ENCODE data around the gene NPPB. TPM values are rescaled to one million over a fixed set of nuclear protein-coding genes. Genes with fewer than 3 reads are reported as not detected.

Gene NPPB
- total and polyA plus RNA-seq, 9 of the 15 experiments (the other 6 are each of a cell fraction or from before 2014, with no cell fraction given), result not detected

DNA sequence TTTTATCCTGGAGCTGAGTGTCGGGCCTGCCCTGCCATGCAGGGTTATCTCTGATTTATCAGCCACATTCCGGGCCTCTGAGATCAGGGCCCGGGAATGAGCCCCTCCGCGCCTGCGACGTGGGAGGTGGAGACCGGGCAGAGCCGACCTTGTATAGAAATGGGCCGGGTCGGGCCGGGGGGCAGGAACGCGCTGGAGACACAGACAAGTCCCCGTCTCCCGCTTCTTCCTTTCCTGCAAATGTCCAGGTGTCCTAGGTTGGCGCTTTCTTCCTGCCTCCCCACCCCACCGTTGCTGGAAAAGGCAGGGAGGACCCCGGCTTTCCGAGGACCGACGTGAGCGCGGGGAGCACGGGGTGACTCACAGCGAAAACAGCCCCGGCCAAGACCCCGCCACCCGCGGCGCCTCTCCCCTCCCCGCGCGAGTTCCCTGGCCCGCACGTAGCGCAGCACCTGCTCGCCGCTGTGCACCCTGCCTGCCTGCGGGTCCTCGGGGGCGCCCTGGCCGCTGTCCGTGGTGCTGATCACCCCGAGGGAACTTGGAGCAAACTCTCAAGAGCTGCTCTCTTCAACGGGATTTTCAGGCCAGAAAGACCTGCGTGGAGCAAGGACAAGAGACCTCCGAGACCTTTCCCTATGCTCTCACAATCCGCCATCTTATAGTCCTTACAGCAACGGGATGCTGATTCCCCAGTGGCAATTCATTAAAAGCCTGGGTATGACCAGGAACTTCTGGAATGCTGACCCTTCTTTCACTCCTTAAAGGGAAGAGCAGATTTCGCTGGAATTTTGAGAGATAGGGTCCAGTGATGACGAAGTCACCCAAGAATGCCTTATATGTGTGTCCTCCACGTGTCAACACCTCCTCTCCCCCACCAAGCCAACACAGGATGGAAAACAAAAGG, 475 bp upstream of the NPPB start (continued):
- TF ChIP-seq, protein P1, sequence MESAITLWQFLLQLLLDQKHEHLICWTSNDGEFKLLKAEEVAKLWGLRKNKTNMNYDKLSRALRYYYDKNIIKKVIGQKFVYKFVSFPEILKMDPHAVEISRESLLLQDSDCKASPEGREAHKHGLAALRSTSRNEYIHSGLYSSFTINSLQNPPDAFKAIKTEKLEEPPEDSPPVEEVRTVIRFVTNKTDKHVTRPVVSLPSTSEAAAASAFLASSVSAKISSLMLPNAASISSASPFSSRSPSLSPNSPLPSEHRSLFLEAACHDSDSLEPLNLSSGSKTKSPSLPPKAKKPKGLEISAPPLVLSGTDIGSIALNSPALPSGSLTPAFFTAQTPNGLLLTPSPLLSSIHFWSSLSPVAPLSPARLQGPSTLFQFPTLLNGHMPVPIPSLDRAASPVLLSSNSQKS (CRISPR knock-in tag; IDR thresholded peaks at IDR 0.05), result no peak
- TF ChIP-seq, protein P2, sequence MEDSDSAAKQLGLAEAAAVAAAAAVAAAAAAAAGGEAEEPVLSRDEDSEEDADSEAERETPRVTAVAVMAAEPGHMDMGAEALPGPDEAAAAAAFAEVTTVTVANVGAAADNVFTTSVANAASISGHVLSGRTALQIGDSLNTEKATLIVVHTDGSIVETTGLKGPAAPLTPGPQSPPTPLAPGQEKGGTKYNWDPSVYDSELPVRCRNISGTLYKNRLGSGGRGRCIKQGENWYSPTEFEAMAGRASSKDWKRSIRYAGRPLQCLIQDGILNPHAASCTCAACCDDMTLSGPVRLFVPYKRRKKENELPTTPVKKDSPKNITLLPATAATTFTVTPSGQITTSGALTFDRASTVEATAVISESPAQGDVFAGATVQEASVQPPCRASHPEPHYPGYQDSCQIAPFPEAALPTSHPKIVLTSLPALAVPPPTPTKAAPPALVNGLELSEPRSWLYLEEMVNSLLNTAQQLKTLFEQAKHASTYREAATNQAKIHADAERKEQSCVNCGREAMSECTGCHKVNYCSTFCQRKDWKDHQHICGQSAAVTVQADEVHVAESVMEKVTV (CRISPR knock-in tag; IDR thresholded peaks at IDR 0.05), result no peak
- TF ChIP-seq HDAC6 (IDR thresholded peaks at IDR 0.05; ENCODE audit: low read depth, low read length), result no peak
- TF ChIP-seq, protein P3, sequence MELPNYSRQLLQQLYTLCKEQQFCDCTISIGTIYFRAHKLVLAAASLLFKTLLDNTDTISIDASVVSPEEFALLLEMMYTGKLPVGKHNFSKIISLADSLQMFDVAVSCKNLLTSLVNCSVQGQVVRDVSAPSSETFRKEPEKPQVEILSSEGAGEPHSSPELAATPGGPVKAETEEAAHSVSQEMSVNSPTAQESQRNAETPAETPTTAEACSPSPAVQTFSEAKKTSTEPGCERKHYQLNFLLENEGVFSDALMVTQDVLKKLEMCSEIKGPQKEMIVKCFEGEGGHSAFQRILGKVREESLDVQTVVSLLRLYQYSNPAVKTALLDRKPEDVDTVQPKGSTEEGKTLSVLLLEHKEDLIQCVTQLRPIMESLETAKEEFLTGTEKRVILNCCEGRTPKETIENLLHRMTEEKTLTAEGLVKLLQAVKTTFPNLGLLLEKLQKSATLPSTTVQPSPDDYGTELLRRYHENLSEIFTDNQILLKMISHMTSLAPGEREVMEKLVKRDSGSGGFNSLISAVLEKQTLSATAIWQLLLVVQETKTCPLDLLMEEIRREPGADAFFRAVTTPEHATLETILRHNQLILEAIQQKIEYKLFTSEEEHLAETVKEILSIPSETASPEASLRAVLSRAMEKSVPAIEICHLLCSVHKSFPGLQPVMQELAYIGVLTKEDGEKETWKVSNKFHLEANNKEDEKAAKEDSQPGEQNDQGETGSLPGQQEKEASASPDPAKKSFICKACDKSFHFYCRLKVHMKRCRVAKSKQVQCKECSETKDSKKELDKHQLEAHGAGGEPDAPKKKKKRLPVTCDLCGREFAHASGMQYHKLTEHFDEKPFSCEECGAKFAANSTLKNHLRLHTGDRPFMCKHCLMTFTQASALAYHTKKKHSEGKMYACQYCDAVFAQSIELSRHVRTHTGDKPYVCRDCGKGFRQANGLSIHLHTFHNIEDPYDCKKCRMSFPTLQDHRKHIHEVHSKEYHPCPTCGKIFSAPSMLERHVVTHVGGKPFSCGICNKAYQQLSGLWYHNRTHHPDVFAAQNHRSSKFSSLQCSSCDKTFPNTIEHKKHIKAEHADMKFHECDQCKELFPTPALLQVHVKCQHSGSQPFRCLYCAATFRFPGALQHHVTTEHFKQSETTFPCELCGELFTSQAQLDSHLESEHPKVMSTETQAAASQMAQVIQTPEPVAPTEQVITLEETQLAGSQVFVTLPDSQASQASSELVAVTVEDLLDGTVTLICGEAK (IDR thresholded peaks at IDR 0.05), result peak; percentile 50; the same call in 1 of the 2 replicates
- TF ChIP-seq, protein P3 (CRISPR knock-in tag; IDR thresholded peaks at IDR 0.05), result peak; percentile 67
- TF ChIP-seq ZNF143 (CRISPR knock-in tag; IDR thresholded peaks at IDR 0.05), result no peak
- TF ChIP-seq CBX3 (IDR thresholded peaks at IDR 0.05; ENCODE audit: borderline replicate concordance in 1 of 2, low read length in 2 of 2), result peak; percentile 51 to 71; a peak in 2 of 3 replicates
- no peak for TF ChIP-seq DDX20 (tag; IDR thresholded peaks at IDR 0.05; ENCODE audit: low read depth)
- TF ChIP-seq SAP30 (IDR thresholded peaks at IDR 0.05; ENCODE audit: borderline replicate concordance, insufficient read depth, low read depth, low read length, poor library complexity, severe bottlenecking), result peak; percentile 51
- TF ChIP-seq ZNF57 (CRISPR knock-in tag; IDR thresholded peaks at IDR 0.05), result no peak
- no peak for TF ChIP-seq THRAP3 (IDR thresholded peaks at IDR 0.05; ENCODE audit: borderline replicate concordance)
- peak; percentile 72; the same call in 1 of the 2 replicates for TF ChIP-seq NR2C2 (CRISPR knock-in tag; IDR thresholded peaks at IDR 0.05)
- TF ChIP-seq NR2C2 (tag; IDR thresholded peaks at IDR 0.05), result no peak

Data from K562 (cell line).